Measurements from ENCODE around the gene LAMA5. TPM values are rescaled to one million over a fixed set of nuclear protein-coding genes. Genes with fewer than 3 reads are reported as not detected.
A peak's percentile ranks its signal among the peaks of the same experiment; 100 is the strongest.

Gene LAMA5
- total and polyA plus RNA-seq, 2 donors (not counting 1 experiment from before 2014, with no cell fraction given) = 52.9 to 83.5 TPM

DNA sequence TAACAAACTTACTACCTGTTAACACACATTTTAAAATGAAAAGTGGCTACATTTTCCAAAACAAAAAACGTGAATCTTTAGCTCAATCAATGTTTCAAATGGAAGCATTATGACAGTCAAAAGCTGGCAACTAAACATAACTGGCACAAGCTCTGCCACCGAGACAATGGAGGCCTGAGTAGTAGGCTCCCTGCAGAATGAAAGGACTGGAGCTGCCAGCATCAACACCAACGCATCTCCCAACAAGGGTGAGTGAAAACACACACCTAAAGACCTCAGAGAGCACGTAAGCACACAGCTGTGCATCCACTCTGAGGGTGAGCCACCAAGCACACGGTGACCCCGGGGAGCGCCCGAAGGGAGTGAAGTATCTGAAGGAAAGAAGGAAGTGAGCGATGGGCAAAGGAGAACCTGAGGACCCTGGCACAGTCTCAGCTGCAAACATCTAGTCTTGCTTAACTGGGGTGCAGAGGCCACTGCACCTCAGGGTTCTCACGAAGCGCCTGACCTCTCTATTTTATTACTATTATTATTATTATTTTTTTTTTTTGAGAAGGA lies 65.9 kb downstream of the LAMA5 start:
- H3K4me1 Mint-ChIP-seq = peaks cover 26% of the 10 kb centered on the region
- ChIA-PET CTCF (interaction anchor here (0.6 to 9.2 kb wide), 17 partner anchors 28 to 506 kb away, joined by 3 to 81 read pairs (median 5); partner anchors contain the start of gene RPS21), POLR2A (interaction anchor here (0.6 to 1.1 kb wide), 3 partner anchors 15 to 1340 kb away, joined by 3 read pairs; no protein-coding TSS in a partner anchor)
- Histone ChIP-seq H3K9ac (ENCODE audit: low read length) (no peak overlapping the region), H3K4me3 (ENCODE audit: control extremely low read depth in 1 of 5, extremely low read depth in 1 of 5, insufficient read depth in 1 of 5, low read depth in 2 of 5, low read length in 4 of 5) (no peak overlapping the region), H3K79me2 (ENCODE audit: control insufficient read depth, insufficient read depth, low read length) (peaks cover 33% of the 10 kb centered on the region), H4K20me1 (ENCODE audit: control insufficient read depth, insufficient read depth, low read length, poor library complexity, severe bottlenecking) (peaks cover 32% of the 10 kb centered on the region), H3K27me3 (replicated peaks in 1 of 4; ENCODE audit: control extremely low read depth in 1 of 4, control insufficient read depth in 3 of 4, insufficient read depth in 4 of 4, low read length in 3 of 4) (no peaks in the 10 kb centered on the region), H3K27ac (ENCODE audit: low read length in 2 of 2) (no peak overlapping the region), H3K36me3 (replicated peaks in 1 of 2; ENCODE audit: control extremely low read depth in 1 of 2, control insufficient read depth in 1 of 2, extremely low read depth in 1 of 2, insufficient read depth in 2 of 2, low read length in 1 of 2) (peaks cover 0 to 28% of the 10 kb centered on the region in 2 experiments), H3K9me3 (ENCODE audit: control extremely low read depth in 1 of 3, control insufficient read depth in 2 of 3, insufficient read depth in 1 of 3, low read length in 2 of 3) (no peaks in the 10 kb centered on the region), H2AFZ (ENCODE audit: insufficient read depth, low read depth, low read length, poor library complexity, severe bottlenecking) (no peak overlapping the region), H3K4me1 (ENCODE audit: control insufficient read depth in 2 of 2, insufficient read depth in 2 of 2, low read length in 2 of 2) (peaks cover 15 to 34% of the 10 kb centered on the region in 2 donors), H3K4me2 (replicated peaks; ENCODE audit: low read depth, low read length, poor library complexity, severe bottlenecking) (no peak overlapping the region)
- DNase-seq (no peak), ATAC-seq (ENCODE audit: low read depth) (no peak)
- no peaks in the 10 kb centered on the region for H3K9me3 Mint-ChIP-seq (ENCODE audit: insufficient read depth)
- peak overlapping the region; percentile 53 for H3K27ac Mint-ChIP-seq
- H3K27me3 Mint-ChIP-seq = no peaks in the 10 kb centered on the region
- H3K4me3 Mint-ChIP-seq = peak overlapping the region; percentile 61
- intact Hi-C loops (cut with micrococcal nuclease) = loop anchor here (5.0 to 10.0 kb wide), 4 partner anchors 119 to 506 kb away; partner anchors contain the start of genes MTG2 and SLCO4A1
- WGBS (ENCODE audit: insufficient coverage) = 85% methylated on average over 8 of the region's 11 CpGs
- no peak for TF ChIP-seq EZH2 (IDR thresholded peaks at IDR 0.05; ENCODE audit: borderline replicate concordance, insufficient read depth, low read depth, low read length, poor library complexity, severe bottlenecking)
- TF ChIP-seq, protein P1, sequence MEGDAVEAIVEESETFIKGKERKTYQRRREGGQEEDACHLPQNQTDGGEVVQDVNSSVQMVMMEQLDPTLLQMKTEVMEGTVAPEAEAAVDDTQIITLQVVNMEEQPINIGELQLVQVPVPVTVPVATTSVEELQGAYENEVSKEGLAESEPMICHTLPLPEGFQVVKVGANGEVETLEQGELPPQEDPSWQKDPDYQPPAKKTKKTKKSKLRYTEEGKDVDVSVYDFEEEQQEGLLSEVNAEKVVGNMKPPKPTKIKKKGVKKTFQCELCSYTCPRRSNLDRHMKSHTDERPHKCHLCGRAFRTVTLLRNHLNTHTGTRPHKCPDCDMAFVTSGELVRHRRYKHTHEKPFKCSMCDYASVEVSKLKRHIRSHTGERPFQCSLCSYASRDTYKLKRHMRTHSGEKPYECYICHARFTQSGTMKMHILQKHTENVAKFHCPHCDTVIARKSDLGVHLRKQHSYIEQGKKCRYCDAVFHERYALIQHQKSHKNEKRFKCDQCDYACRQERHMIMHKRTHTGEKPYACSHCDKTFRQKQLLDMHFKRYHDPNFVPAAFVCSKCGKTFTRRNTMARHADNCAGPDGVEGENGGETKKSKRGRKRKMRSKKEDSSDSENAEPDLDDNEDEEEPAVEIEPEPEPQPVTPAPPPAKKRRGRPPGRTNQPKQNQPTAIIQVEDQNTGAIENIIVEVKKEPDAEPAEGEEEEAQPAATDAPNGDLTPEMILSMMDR (IDR thresholded peaks at IDR 0.05) = no peak

DNA sequence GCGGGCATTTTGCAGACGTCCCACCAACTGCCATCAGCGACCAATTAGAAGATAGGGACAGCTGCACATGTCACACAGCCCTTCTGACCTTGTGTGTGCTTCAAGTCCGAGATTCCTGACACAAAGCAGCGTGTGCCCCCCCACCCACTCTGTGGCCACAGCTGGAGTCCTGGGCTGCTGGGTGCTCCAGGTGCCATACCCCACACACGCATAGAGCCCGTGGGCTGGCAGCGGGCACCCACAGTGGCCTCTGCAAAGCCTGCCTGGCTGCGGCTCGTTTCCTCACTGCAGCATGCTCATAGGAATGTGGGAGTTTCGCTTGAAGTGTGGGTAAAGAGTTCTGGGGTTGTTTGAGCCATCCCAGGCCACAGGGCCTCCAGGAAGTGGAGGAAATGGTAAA lies 66.8 kb downstream of the LAMA5 start:
- Mint-ChIP-seq H3K27me3 (no peaks in the 10 kb centered on the region), H3K4me3 (no peak overlapping the region), H3K9me3 (ENCODE audit: insufficient read depth) (no peaks in the 10 kb centered on the region), H3K27ac (no peak overlapping the region), H3K4me1 (peaks cover 22% of the 10 kb centered on the region)
- Histone ChIP-seq H3K27me3 (replicated peaks in 1 of 4; ENCODE audit: control extremely low read depth in 1 of 4, control insufficient read depth in 3 of 4, insufficient read depth in 4 of 4, low read length in 3 of 4) (no peaks in the 10 kb centered on the region), H3K4me3 (ENCODE audit: control extremely low read depth in 1 of 5, extremely low read depth in 1 of 5, insufficient read depth in 1 of 5, low read depth in 2 of 5, low read length in 4 of 5) (no peak overlapping the region), H3K4me2 (replicated peaks; ENCODE audit: low read depth, low read length, poor library complexity, severe bottlenecking) (no peak overlapping the region), H2AFZ (ENCODE audit: insufficient read depth, low read depth, low read length, poor library complexity, severe bottlenecking) (no peak overlapping the region), H3K4me1 (ENCODE audit: control insufficient read depth in 2 of 2, insufficient read depth in 2 of 2, low read length in 2 of 2) (peaks cover 15 to 30% of the 10 kb centered on the region in 2 donors), H3K36me3 (replicated peaks in 1 of 2; ENCODE audit: control extremely low read depth in 1 of 2, control insufficient read depth in 1 of 2, extremely low read depth in 1 of 2, insufficient read depth in 2 of 2, low read length in 1 of 2) (peaks cover 0 to 27% of the 10 kb centered on the region in 2 experiments), H3K27ac (ENCODE audit: low read length in 2 of 2) (no peak overlapping the region), H3K79me2 (ENCODE audit: control insufficient read depth, insufficient read depth, low read length) (peaks cover 24% of the 10 kb centered on the region), H4K20me1 (ENCODE audit: control insufficient read depth, insufficient read depth, low read length, poor library complexity, severe bottlenecking) (peaks cover 23% of the 10 kb centered on the region), H3K9me3 (ENCODE audit: control extremely low read depth in 1 of 3, control insufficient read depth in 2 of 3, insufficient read depth in 1 of 3, low read length in 2 of 3) (no peaks in the 10 kb centered on the region), H3K9ac (ENCODE audit: low read length) (no peak overlapping the region)
- DNase-seq (no peak), ATAC-seq (ENCODE audit: low read depth) (no peak)
- ChIA-PET CTCF (interaction anchor here (0.6 to 9.2 kb wide), 17 partner anchors 29 to 507 kb away, joined by 3 to 81 read pairs (median 4); partner anchors contain the start of gene RPS21), POLR2A (interaction anchor here (1.1 kb wide), 1 partner anchor 82 kb away, joined by 3 read pairs; no protein-coding TSS in a partner anchor)
- intact Hi-C loops (cut with micrococcal nuclease) = loop anchor here (5.0 to 10.0 kb wide), 4 partner anchors 118 to 507 kb away; partner anchors contain the start of genes MTG2 and SLCO4A1
- TF ChIP-seq, protein P1 (IDR thresholded peaks at IDR 0.05) = no peak
- TF ChIP-seq EZH2 (IDR thresholded peaks at IDR 0.05; ENCODE audit: borderline replicate concordance, insufficient read depth, low read depth, low read length, poor library complexity, severe bottlenecking) = no peak
- WGBS (ENCODE audit: insufficient coverage) = 96% methylated on average over 9 of the region's 11 CpGs

Data from B cell (primary cell).